RWPE2 (cell line): ENCODE results near the gene AFAP1.

Source experiments
- ATAC-seq: fragments of 200-7000 bp; cut with Tn5 transposase; 3 replicates; pipeline ENCODE4 v1.9.1; 2021; ENCODE audit warnings: low read depth
- DNase-seq: peaks from one replicate; pipeline ENCODE4 v3.0.0-alpha.2; 2020; ENCODE audit warnings: low spot score
- H3K27ac ChIP-seq: fragments of 450-650 bp; 2 replicates; pipeline ENCODE4 v1.5.1; 2017; ENCODE audit warnings: mild to moderate bottlenecking; ENCODE audit not compliant: poor library complexity, severe bottlenecking
- H3K27me3 ChIP-seq: fragments of 250-450 bp; sonication (Bioruptor Pico); 2 replicates; pipeline ENCODE4 v1.5.1; 2021; ENCODE audit warnings: mild to moderate bottlenecking, moderate library complexity; ENCODE audit not compliant: insufficient read depth, poor library complexity, severe bottlenecking
- H3K36me3 ChIP-seq: fragments of 250-450 bp; sonication (Bioruptor Pico); 2 replicates; pipeline ENCODE4 v1.5.1; 2020; ENCODE audit warnings: low read depth, mild to moderate bottlenecking, moderate library complexity
- H3K4me1 ChIP-seq: fragments of 250-450 bp; sonication (Bioruptor Pico); 2 replicates; pipeline ENCODE4 v1.5.1; 2021; ENCODE audit warnings: mild to moderate bottlenecking, moderate library complexity; ENCODE audit not compliant: insufficient read depth, poor library complexity, severe bottlenecking
- H3K4me3 ChIP-seq: fragments of 250-450 bp; sonication (Bioruptor Pico); 2 replicates; pipeline ENCODE4 v1.5.1; 2021; ENCODE audit warnings: mild to moderate bottlenecking, moderate library complexity; ENCODE audit not compliant: severe bottlenecking
- H3K9me3 ChIP-seq: fragments of 250-450 bp; sonication (Bioruptor Pico); 2 replicates; pipeline ENCODE4 v1.5.1; 2021; ENCODE audit warnings: mild to moderate bottlenecking, moderate library complexity; ENCODE audit not compliant: severe bottlenecking
- CTCF ChIP-seq: fragments of 450-650 bp; IDR thresholded peaks from one replicate; pipeline ENCODE4 v1.5.1; 2017; ENCODE audit warnings: mild to moderate bottlenecking, moderate library complexity; ENCODE audit not compliant: poor library complexity, severe bottlenecking

AFAP1 gene

GRCh38 chr4:7733801-7734650 lies 205.6 kb downstream of the AFAP1 start:
- TF ChIP-seq CTCF: no peak
- DNase-seq (no peak), ATAC-seq (no peak)

GRCh38 chr4:7733201-7733600 lies 206.5 kb downstream of the AFAP1 start:
- no peaks in the 10 kb centered on the region for H3K36me3 ChIP-seq
- no peak for TF ChIP-seq CTCF
- ATAC-seq: no peak

More at GRCh38 chr4:7733801-7734650, 205.6 kb downstream of the AFAP1 start:
- no peak overlapping the region for H3K27ac ChIP-seq
- H3K27me3 ChIP-seq: no peaks in the 10 kb centered on the region
- H3K4me1 ChIP-seq: no peaks in the 10 kb centered on the region
- no peaks in the 10 kb centered on the region for H3K36me3 ChIP-seq
- H3K9me3 ChIP-seq: no peaks in the 10 kb centered on the region
- no peak overlapping the region for H3K4me3 ChIP-seq

DNA sequence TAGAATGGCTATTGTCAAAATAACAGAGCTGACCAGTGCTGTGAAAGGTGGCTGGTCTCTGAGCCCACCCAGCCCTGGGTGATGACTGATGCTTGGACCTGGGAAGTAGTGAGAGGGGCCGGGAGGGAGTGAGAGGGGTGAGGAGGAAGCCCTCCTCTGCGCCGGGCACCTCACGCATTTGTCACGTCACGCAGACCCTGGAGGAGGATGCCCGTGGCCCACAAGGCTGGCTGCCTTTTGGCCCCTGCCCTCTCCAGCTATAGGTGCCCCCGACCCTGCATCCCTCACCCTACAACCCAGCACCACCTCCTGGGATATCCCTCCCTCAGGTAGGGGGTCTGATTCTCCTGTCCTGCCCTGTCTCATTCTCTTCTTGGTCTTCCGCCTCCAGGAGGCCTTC lies 207.4 kb downstream of the AFAP1 start:
- H3K4me1 ChIP-seq: no peaks in the 10 kb centered on the region
- H3K9me3 ChIP-seq: no peaks in the 10 kb centered on the region
- no peaks in the 10 kb centered on the region for H3K36me3 ChIP-seq
- DNase-seq (no peak), ATAC-seq (no peak)
- H3K4me3 ChIP-seq: no peak overlapping the region
- no peaks in the 10 kb centered on the region for H3K27me3 ChIP-seq
- H3K27ac ChIP-seq: no peak overlapping the region
- no peak for TF ChIP-seq CTCF

More at GRCh38 chr4:7733201-7733600, 206.5 kb downstream of the AFAP1 start:
- Histone ChIP-seq H3K27ac (no peak overlapping the region), H3K9me3 (no peaks in the 10 kb centered on the region), H3K27me3 (no peaks in the 10 kb centered on the region), H3K4me3 (no peak overlapping the region), H3K4me1 (no peaks in the 10 kb centered on the region)
- DNase-seq: no peak

- no peaks in the 10 kb centered on the region for H3K4me1 ChIP-seq
- no peak for TF ChIP-seq CTCF
- no peaks in the 10 kb centered on the region for H3K27me3 ChIP-seq
- no peak overlapping the region for H3K27ac ChIP-seq
- no peak overlapping the region for H3K4me3 ChIP-seq
- ATAC-seq: no peak
- DNase-seq: no peak
- H3K9me3 ChIP-seq: no peaks in the 10 kb centered on the region
- H3K36me3 ChIP-seq: no peaks in the 10 kb centered on the region
Measured at GRCh38 chr4:7731437-7731836, 208.2 kb downstream of the AFAP1 start.

- H3K4me1 ChIP-seq: no peaks in the 10 kb centered on the region
- H3K27ac ChIP-seq: no peak overlapping the region
- H3K4me3 ChIP-seq: no peak overlapping the region
- no peak for TF ChIP-seq CTCF
- H3K36me3 ChIP-seq: no peaks in the 10 kb centered on the region
- ATAC-seq (peak; percentile 48; the same call in 2 of the 3 replicates), DNase-seq (no peak)
- no peaks in the 10 kb centered on the region for H3K27me3 ChIP-seq
- H3K9me3 ChIP-seq: no peaks in the 10 kb centered on the region
Measured at GRCh38 chr4:7727749-7728148, 211.9 kb downstream of the AFAP1 start.
